Activated CD8-positive, alpha-beta memory T cell treated with anti-CD3 and anti-CD28 coated beads, Interleukin-2, amount 10 ng/mL, durations not matched to agents 7 days and 5 days (primary cell): ENCODE measurements around the gene XIRP1. TPM values are rescaled to one million over a fixed set of nuclear protein-coding genes. Genes with fewer than 3 reads are reported as not detected.

Experiments
- ATAC-seq: fragments of 150-1000 bp; cut with Tn5 transposase; one replicate; pipeline ENCODE4 v1.10.0; 2021; ENCODE audit warnings: moderate library complexity
- CTCF ChIA-PET: fragments of 350-600 bp; sonication (Branson Sonifier 250); formaldehyde crosslinking; loops from one replicate; lab custom pipeline; 2021; ENCODE audit warnings: antibody characterized with exemption; lab: Charles Lee
- DNase-seq: peaks from one replicate; pipeline ENCODE4 v3.0.0-alpha.2; 2020
- H3K27ac Mint-ChIP-seq: one replicate; pipeline ENCODE4 v1.8.0; 2021; ENCODE audit warnings: mild to moderate bottlenecking, mixed read lengths
- H3K27me3 Mint-ChIP-seq: one replicate; pipeline ENCODE4 v1.8.0; 2021; ENCODE audit warnings: mixed read lengths
- H3K36me3 Mint-ChIP-seq: one replicate; pipeline ENCODE4 v1.8.0; 2021; ENCODE audit warnings: mild to moderate bottlenecking, mixed read lengths
- H3K4me1 Mint-ChIP-seq: one replicate; pipeline ENCODE4 v1.8.0; 2021; ENCODE audit warnings: mixed read lengths
- H3K4me3 Mint-ChIP-seq: one replicate; pipeline ENCODE4 v1.8.0; 2021; ENCODE audit warnings: mild to moderate bottlenecking, moderate library complexity, mixed read lengths
- H3K9me3 Mint-ChIP-seq: one replicate; pipeline ENCODE4 v1.8.0; 2022; ENCODE audit warnings: low read depth, mixed read lengths
- total RNA-seq, 2 experiments: library from RNA; stranded (reverse); gene quantifications; one replicate each; pipeline ENCODE4 v1.2.3, GENCODE V29; 2021

XIRP1 gene
- total RNA-seq, 2 experiments from 2014 or later = 0.06 to 1.0 TPM

GRCh38 chr3:39205131-39205530 lies 12.7 kb upstream of the XIRP1 start:
- no peak overlapping the region for H3K27ac Mint-ChIP-seq
- CTCF ChIA-PET = interaction anchor here (0.7 to 1.5 kb wide), 3 partner anchors 15 to 83 kb away, joined by 3 to 12 read pairs (median 4); no protein-coding TSS in a partner anchor
- H3K4me3 Mint-ChIP-seq = no peak overlapping the region
- no peaks in the 10 kb centered on the region for H3K9me3 Mint-ChIP-seq
- no peaks in the 10 kb centered on the region for H3K36me3 Mint-ChIP-seq
- DNase-seq = no peak
- H3K27me3 Mint-ChIP-seq = peaks cover 43% of the 10 kb centered on the region
- H3K4me1 Mint-ChIP-seq = peaks cover 13% of the 10 kb centered on the region
- ATAC-seq = no peak

- CTCF ChIA-PET = interaction anchor here (2.1 kb wide), 1 partner anchor 11 kb away, joined by 6 read pairs; the partner anchor contains the start of gene XIRP1
- Mint-ChIP-seq H3K27ac (no peak overlapping the region), H3K4me1 (peaks cover 6% of the 10 kb centered on the region), H3K27me3 (peaks cover 46% of the 10 kb centered on the region), H3K4me3 (no peak overlapping the region), H3K9me3 (no peaks in the 10 kb centered on the region), H3K36me3 (no peaks in the 10 kb centered on the region)
- DNase-seq = no peak
- ATAC-seq = no peak
These were observed 11.5 kb upstream of the XIRP1 start for GRCh38 chr3:39203860-39204259.

GRCh38 chr3:39203402-39203801 lies 11.0 kb upstream of the XIRP1 start:
- Mint-ChIP-seq H3K9me3 (no peaks in the 10 kb centered on the region), H3K27me3 (peaks cover 46% of the 10 kb centered on the region), H3K27ac (no peak overlapping the region), H3K4me3 (no peak overlapping the region), H3K4me1 (peaks cover 3% of the 10 kb centered on the region), H3K36me3 (no peaks in the 10 kb centered on the region)
- ATAC-seq (no peak), DNase-seq (no peak)
- CTCF ChIA-PET = interaction anchor here (2.1 to 2.2 kb wide), 2 partner anchors 11 to 85 kb away, joined by 6 to 7 read pairs; partner anchors contain the start of gene XIRP1

GRCh38 chr3:39202094-39202493 lies 9.7 kb upstream of the XIRP1 start:
- Mint-ChIP-seq H3K4me3 (no peak overlapping the region), H3K27me3 (peaks cover 36% of the 10 kb centered on the region), H3K9me3 (no peaks in the 10 kb centered on the region), H3K36me3 (no peaks in the 10 kb centered on the region), H3K27ac (no peak overlapping the region), H3K4me1 (no peaks in the 10 kb centered on the region)
- DNase-seq (no peak), ATAC-seq (no peak)
- CTCF ChIA-PET = interaction anchor here (1.1 to 2.2 kb wide), 3 partner anchors 10 to 86 kb away, joined by 4 to 7 read pairs (median 6); partner anchors contain the start of gene XIRP1

GRCh38 chr3:39196671-39197356 lies 4.4 kb upstream of the XIRP1 start:
- Mint-ChIP-seq H3K36me3 (no peaks in the 10 kb centered on the region), H3K4me3 (no peak overlapping the region), H3K4me1 (peaks cover 6% of the 10 kb centered on the region), H3K27me3 (peaks cover 25% of the 10 kb centered on the region), H3K27ac (no peak overlapping the region), H3K9me3 (no peaks in the 10 kb centered on the region)
- CTCF ChIA-PET = interaction anchor here (1.0 to 16.2 kb wide), 3 partner anchors 11 to 92 kb away, joined by 4 to 389 read pairs (median 5); no protein-coding TSS in a partner anchor
- ATAC-seq (no peak), DNase-seq (no peak)

- Mint-ChIP-seq H3K4me1 (peaks cover 6% of the 10 kb centered on the region), H3K9me3 (no peaks in the 10 kb centered on the region), H3K36me3 (no peaks in the 10 kb centered on the region), H3K27me3 (peaks cover 20% of the 10 kb centered on the region), H3K4me3 (no peak overlapping the region), H3K27ac (no peak overlapping the region)
- no peak for ATAC-seq
- no peak for DNase-seq
- CTCF ChIA-PET = interaction anchor here (1.0 to 16.2 kb wide), 4 partner anchors 12 to 93 kb away, joined by 4 to 389 read pairs (median 4); no protein-coding TSS in a partner anchor
These were observed 3.6 kb upstream of the XIRP1 start for GRCh38 chr3:39196034-39196433.

GRCh38 chr3:39193391-39193790 lies 996 bp upstream of the XIRP1 start:
- H3K36me3 Mint-ChIP-seq = no peaks in the 10 kb centered on the region
- peaks cover 17% of the 10 kb centered on the region for H3K27me3 Mint-ChIP-seq
- peaks cover 8% of the 10 kb centered on the region for H3K4me1 Mint-ChIP-seq
- CTCF ChIA-PET = interaction anchor here (1.1 to 16.2 kb wide), 4 partner anchors 14 to 185 kb away, joined by 3 to 389 read pairs (median 4); no protein-coding TSS in a partner anchor
- no peaks in the 10 kb centered on the region for H3K9me3 Mint-ChIP-seq
- ATAC-seq (no peak), DNase-seq (no peak)
- H3K27ac Mint-ChIP-seq = no peak overlapping the region
- H3K4me3 Mint-ChIP-seq = no peak overlapping the region

GRCh38 chr3:39191773-39192172 lies 622 bp downstream of the XIRP1 start:
- ATAC-seq (no peak), DNase-seq (no peak)
- peaks cover 8% of the 10 kb centered on the region for H3K4me1 Mint-ChIP-seq
- H3K36me3 Mint-ChIP-seq = no peaks in the 10 kb centered on the region
- no peak overlapping the region for H3K27ac Mint-ChIP-seq
- no peak overlapping the region for H3K4me3 Mint-ChIP-seq
- H3K27me3 Mint-ChIP-seq = peaks cover 13% of the 10 kb centered on the region
- CTCF ChIA-PET = interaction anchor here (1.0 to 16.2 kb wide), 8 partner anchors 10 to 186 kb away, joined by 3 to 389 read pairs (median 6); no protein-coding TSS in a partner anchor
- no peaks in the 10 kb centered on the region for H3K9me3 Mint-ChIP-seq

- Mint-ChIP-seq H3K9me3 (no peaks in the 10 kb centered on the region), H3K27ac (no peak overlapping the region), H3K4me3 (no peak overlapping the region), H3K4me1 (peaks cover 8% of the 10 kb centered on the region), H3K27me3 (peaks cover 8% of the 10 kb centered on the region), H3K36me3 (no peaks in the 10 kb centered on the region)
- CTCF ChIA-PET = interaction anchor here (1.0 to 16.2 kb wide), 13 partner anchors 8 to 187 kb away, joined by 3 to 389 read pairs (median 5); no protein-coding TSS in a partner anchor
- ATAC-seq = no peak
- no peak for DNase-seq
These were observed 1.3 kb downstream of the XIRP1 start for GRCh38 chr3:39191111-39191510.

GRCh38 chr3:39190281-39191025 lies 1.9 kb downstream of the XIRP1 start:
- Mint-ChIP-seq H3K4me1 (peaks cover 8% of the 10 kb centered on the region), H3K4me3 (no peak overlapping the region), H3K27me3 (peaks cover 3% of the 10 kb centered on the region), H3K36me3 (no peaks in the 10 kb centered on the region), H3K9me3 (no peaks in the 10 kb centered on the region), H3K27ac (no peak overlapping the region)
- ATAC-seq (no peak), DNase-seq (no peak)
- CTCF ChIA-PET = interaction anchor here (0.7 to 16.2 kb wide), 28 partner anchors 8 to 669 kb away, joined by 3 to 389 read pairs (median 4); no protein-coding TSS in a partner anchor

GRCh38 chr3:39189959-39190269 lies 2.5 kb downstream of the XIRP1 start:
- H3K4me1 Mint-ChIP-seq = peaks cover 8% of the 10 kb centered on the region
- H3K9me3 Mint-ChIP-seq = no peaks in the 10 kb centered on the region
- no peaks in the 10 kb centered on the region for H3K27me3 Mint-ChIP-seq
- no peaks in the 10 kb centered on the region for H3K36me3 Mint-ChIP-seq
- H3K4me3 Mint-ChIP-seq = no peak overlapping the region
- peak; percentile 63 for DNase-seq
- CTCF ChIA-PET = interaction anchor here (0.7 to 16.2 kb wide), 30 partner anchors 9 to 669 kb away, joined by 3 to 389 read pairs (median 4); no protein-coding TSS in a partner anchor
- peak overlapping the region; percentile 56 for H3K27ac Mint-ChIP-seq
- peak; percentile 70 for ATAC-seq

GRCh38 chr3:39189150-39189958 lies 3.0 kb downstream of the XIRP1 start:
- H3K4me3 Mint-ChIP-seq = no peak overlapping the region
- CTCF ChIA-PET = interaction anchor here (0.5 to 16.2 kb wide), 27 partner anchors 9 to 668 kb away, joined by 3 to 389 read pairs (median 4); no protein-coding TSS in a partner anchor
- no peak overlapping the region for H3K27ac Mint-ChIP-seq
- H3K4me1 Mint-ChIP-seq = peaks cover 8% of the 10 kb centered on the region
- ATAC-seq (peak; percentile 9), DNase-seq (no peak)
- H3K36me3 Mint-ChIP-seq = no peaks in the 10 kb centered on the region
- H3K27me3 Mint-ChIP-seq = no peaks in the 10 kb centered on the region
- H3K9me3 Mint-ChIP-seq = no peaks in the 10 kb centered on the region
